ENCODE data around the gene OSBPL2. TPM values are rescaled to one million over a fixed set of nuclear protein-coding genes. Genes with fewer than 3 reads are reported as not detected.

OSBPL2 gene
- total and polyA plus RNA-seq, 2 donors (not counting 3 experiments of a cell fraction or from before 2014, with no cell fraction given) = 13.1 to 33.0 TPM

DNA sequence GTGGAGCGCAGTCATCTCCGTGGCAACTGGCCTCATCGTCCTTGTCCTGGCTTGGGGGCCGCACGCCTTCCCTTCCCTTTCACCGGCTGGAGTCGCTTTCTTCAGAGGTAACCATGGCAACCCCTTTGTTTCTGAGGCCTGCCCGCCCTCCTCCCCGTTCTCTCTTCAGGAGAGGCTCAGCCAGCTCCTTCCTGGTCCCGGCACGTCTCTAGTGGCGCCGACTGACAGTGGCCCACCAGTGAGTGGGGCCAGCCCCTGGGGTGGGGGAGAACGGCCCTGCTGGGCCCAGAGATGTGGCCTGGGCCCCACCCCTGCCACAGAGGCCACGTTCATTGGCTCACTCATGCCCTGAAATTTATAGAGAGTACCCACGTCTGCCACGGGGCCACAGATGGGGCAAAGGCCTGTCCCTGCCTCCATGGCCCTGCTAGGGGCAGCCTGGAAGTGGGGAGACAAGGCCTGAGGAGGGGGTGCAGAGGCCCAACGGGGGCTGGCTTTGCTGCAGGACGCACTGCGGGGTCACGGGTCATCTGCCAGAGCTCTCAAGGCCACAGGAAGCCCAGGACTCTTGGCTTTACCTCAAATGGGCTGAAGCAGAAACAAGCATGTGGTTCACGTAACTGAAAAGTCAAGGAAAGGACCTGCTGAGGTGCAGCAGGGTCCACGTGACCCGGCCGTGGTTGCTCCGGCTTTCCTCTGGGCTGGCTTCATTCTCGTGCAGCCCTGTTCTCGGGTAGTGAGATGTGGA is 1.4 kb upstream of the OSBPL2 start:
- Histone ChIP-seq H2AFZ (ENCODE audit: low read depth, low read length) (no peak overlapping the region), H3K36me3 (ENCODE audit: control insufficient read depth in 2 of 2, extremely low read depth in 1 of 2, insufficient read depth in 2 of 2, low read length in 2 of 2) (no peaks in the 10 kb centered on the region), H3K4me2 (ENCODE audit: insufficient read depth, low read length) (no peak overlapping the region), H3K9ac (replicated peaks; ENCODE audit: extremely low read depth, insufficient read depth, low read length) (no peak overlapping the region), H3K79me2 (ENCODE audit: control insufficient read depth, insufficient read depth, low read length) (peaks cover 3% of the 10 kb centered on the region), H3K9me1 (replicated peaks; ENCODE audit: control insufficient read depth, extremely low read depth, insufficient read depth, low read length) (no peaks in the 10 kb centered on the region), H3K27me3 (ENCODE audit: control insufficient read depth in 2 of 2, insufficient read depth in 2 of 2, low read length in 2 of 2) (no peaks in the 10 kb centered on the region), H3K4me3 (replicated peaks in 1 of 3; ENCODE audit: insufficient read depth in 1 of 3, low read depth in 1 of 3, low read length in 3 of 3) (no peak overlapping the region), H4K20me1 (replicated peaks; ENCODE audit: control insufficient read depth, extremely low read depth, insufficient read depth, low read length) (no peaks in the 10 kb centered on the region), H3K4me1 (ENCODE audit: control insufficient read depth, extremely low read depth, insufficient read depth, low read length) (peaks cover 5% of the 10 kb centered on the region), H3K9me3 (replicated peaks; ENCODE audit: control insufficient read depth, insufficient read depth, low read length) (no peaks in the 10 kb centered on the region), H3K27ac (ENCODE audit: insufficient read depth, low read depth, low read length) (no peak overlapping the region)
- no peak for TF ChIP-seq POLR2AphosphoS5 (IDR thresholded peaks at IDR 0.05; ENCODE audit: insufficient read depth, low read depth, low read length)
- TF ChIP-seq FOS (IDR thresholded peaks at IDR 0.05; ENCODE audit: borderline replicate concordance, insufficient read depth, low read length) = no peak
- TF ChIP-seq, protein P1, sequence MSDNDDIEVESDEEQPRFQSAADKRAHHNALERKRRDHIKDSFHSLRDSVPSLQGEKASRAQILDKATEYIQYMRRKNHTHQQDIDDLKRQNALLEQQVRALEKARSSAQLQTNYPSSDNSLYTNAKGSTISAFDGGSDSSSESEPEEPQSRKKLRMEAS (IDR thresholded peaks at IDR 0.05; ENCODE audit: insufficient read depth, insufficient read length) = no peak
- no peak for TF ChIP-seq EZH2 (IDR thresholded peaks at IDR 0.05; ENCODE audit: borderline replicate concordance, low read depth, low read length, severe bottlenecking)
- TF ChIP-seq GATA2 (IDR thresholded peaks at IDR 0.05; ENCODE audit: insufficient read depth, insufficient read length, low read depth, low read length) = no peak
- no peak for TF ChIP-seq MYC (IDR thresholded peaks at IDR 0.05; ENCODE audit: low read depth, low read length)
- TF ChIP-seq, protein P2, sequence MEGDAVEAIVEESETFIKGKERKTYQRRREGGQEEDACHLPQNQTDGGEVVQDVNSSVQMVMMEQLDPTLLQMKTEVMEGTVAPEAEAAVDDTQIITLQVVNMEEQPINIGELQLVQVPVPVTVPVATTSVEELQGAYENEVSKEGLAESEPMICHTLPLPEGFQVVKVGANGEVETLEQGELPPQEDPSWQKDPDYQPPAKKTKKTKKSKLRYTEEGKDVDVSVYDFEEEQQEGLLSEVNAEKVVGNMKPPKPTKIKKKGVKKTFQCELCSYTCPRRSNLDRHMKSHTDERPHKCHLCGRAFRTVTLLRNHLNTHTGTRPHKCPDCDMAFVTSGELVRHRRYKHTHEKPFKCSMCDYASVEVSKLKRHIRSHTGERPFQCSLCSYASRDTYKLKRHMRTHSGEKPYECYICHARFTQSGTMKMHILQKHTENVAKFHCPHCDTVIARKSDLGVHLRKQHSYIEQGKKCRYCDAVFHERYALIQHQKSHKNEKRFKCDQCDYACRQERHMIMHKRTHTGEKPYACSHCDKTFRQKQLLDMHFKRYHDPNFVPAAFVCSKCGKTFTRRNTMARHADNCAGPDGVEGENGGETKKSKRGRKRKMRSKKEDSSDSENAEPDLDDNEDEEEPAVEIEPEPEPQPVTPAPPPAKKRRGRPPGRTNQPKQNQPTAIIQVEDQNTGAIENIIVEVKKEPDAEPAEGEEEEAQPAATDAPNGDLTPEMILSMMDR (IDR thresholded peaks at IDR 0.05; ENCODE audit: extremely low read depth in 1 of 2, insufficient read depth in 1 of 2, low read depth in 1 of 2, low read length in 2 of 2) = no peak
- no peak for TF ChIP-seq POLR2A (IDR thresholded peaks at IDR 0.05; ENCODE audit: low read depth, low read length)
- dilution Hi-C loops (cut with MboI; ENCODE audit: extremely low pct_ligation_motif_present, low sequenced_read_pairs) = no loop called here
- intact Hi-C loops (cut with micrococcal nuclease) = loop anchor here (1.0 kb wide), 1 partner anchor 17 kb away; the partner anchor contains the start of gene HRH3
- DNase-seq (ENCODE audit: low read depth, low spot score) = no peak
- ChIA-PET CTCF (no interaction called here), POLR2A (no interaction called here)
- FAIRE-seq = no peak
- no TSS peak for BruUV-seq (replicated peaks)

Measured in endothelial cell of umbilical vein (primary cell).